Activated CD4-positive, CD25-positive, alpha-beta regulatory T cell treated with anti-CD3 and anti-CD28 coated beads, Interleukin-2, amount 50 U/mL, for 72 hours (primary cell): Measurements from ENCODE around the gene CASP14.
"Not testable (repeated sequence)": the region's sequence is repeated elsewhere in the genome, so short reads cannot be mapped to it uniquely, and the experiment has no call there.

Experiments
- DNase-seq: peaks from one replicate; pipeline ENCODE4 v3.0.0; 2021

CASP14 gene

GRCh38 chr19:15072930-15073647 is 23.8 kb downstream of the CASP14 start:
- DNase-seq: no peak

- no peak for DNase-seq
Observed at GRCh38 chr19:15074371-15074770, 25.1 kb downstream of the CASP14 start.

- DNase-seq: no peak
Observed at GRCh38 chr19:15075806-15076205, 26.5 kb downstream of the CASP14 start.

GRCh38 chr19:15080002-15080401 is 30.7 kb downstream of the CASP14 start:
- not testable (repeated sequence) for DNase-seq

- no peak for DNase-seq
Observed at GRCh38 chr19:15081911-15082310, 32.6 kb downstream of the CASP14 start, which contains the start of gene OR1I1. Gene OR1I1 (plus strand): TSS chr19:15082211. CDS start chr19:15087066, 4,855 bp downstream.

- no peak for DNase-seq
Observed at GRCh38 chr19:15087182-15087581, 37.9 kb downstream of the CASP14 start.

- no peak for DNase-seq
Observed at GRCh38 chr19:15091918-15092753, 42.9 kb downstream of the CASP14 start.

GRCh38 chr19:15093001-15093400 is 43.7 kb downstream of the CASP14 start:
- no peak for DNase-seq

- DNase-seq: no peak
Observed at GRCh38 chr19:15096223-15096622, 46.9 kb downstream of the CASP14 start.

- DNase-seq: not testable (repeated sequence)
Observed at GRCh38 chr19:15097980-15098379, 48.7 kb downstream of the CASP14 start.

- DNase-seq: no peak
Observed at GRCh38 chr19:15098460-15098859, 49.2 kb downstream of the CASP14 start.

- no peak for DNase-seq
Observed at GRCh38 chr19:15099017-15099582, 49.8 kb downstream of the CASP14 start.

- peak; percentile 50 for DNase-seq
Observed at GRCh38 chr19:15101479-15102082, 52.3 kb downstream of the CASP14 start.

- no peak for DNase-seq
Observed at GRCh38 chr19:15104003-15104402, 54.7 kb downstream of the CASP14 start.

- DNase-seq: no peak
Observed at GRCh38 chr19:15104411-15104810, 55.1 kb downstream of the CASP14 start.

GRCh38 chr19:15105044-15105443 is 55.8 kb downstream of the CASP14 start:
- no peak for DNase-seq

GRCh38 chr19:15107061-15108010 is 58.1 kb downstream of the CASP14 start, which contains the start of gene SYDE1:
Gene SYDE1 (plus strand): TSS chr19:15107401. CDS start chr19:15107434, 33 bp downstream.
- no peak for DNase-seq
